ENCODE measurements around the gene ADAMTSL3.

ADAMTSL3 gene

GRCh38 chr15:83616840-83617239, 37.1 kb upstream of the ADAMTSL3 start:
- Histone ChIP-seq H3K9ac (ENCODE audit: low read depth, low read length, poor library complexity, severe bottlenecking) (no peak overlapping the region), H3K4me1 (ENCODE audit: insufficient read depth, low read length, poor library complexity, severe bottlenecking) (no peaks in the 10 kb centered on the region), H2AFZ (ENCODE audit: low read length) (no peak overlapping the region), H3K9me2 (replicated peaks; ENCODE audit: low read depth, low read length) (no peaks in the 10 kb centered on the region), H3F3A (ENCODE audit: low read depth) (no peaks in the 10 kb centered on the region), H3K36me3 (ENCODE audit: insufficient read depth, low read length) (no peaks in the 10 kb centered on the region), H3K9me3 (ENCODE audit: insufficient read depth, low read depth, low read length) (peaks cover 3% of the 10 kb centered on the region; the same call in 1 of the 2 replicates), H4K20me1 (ENCODE audit: insufficient read depth, low read length, poor library complexity, severe bottlenecking) (no peaks in the 10 kb centered on the region), H3K79me2 (ENCODE audit: insufficient read depth, low read length) (no peaks in the 10 kb centered on the region), H3K4me2 (ENCODE audit: low read depth, low read length, poor library complexity, severe bottlenecking) (no peak overlapping the region), H3K27me3 (ENCODE audit: insufficient read depth, low read length, poor library complexity, severe bottlenecking) (no peaks in the 10 kb centered on the region), H3K4me3 (ENCODE audit: low read length, poor library complexity, severe bottlenecking) (no peak overlapping the region)
- TF ChIP-seq CTCF (conservative IDR thresholded peaks at IDR 0.05; ENCODE audit: low read length): no peak
- no peak for TF ChIP-seq EZH2phosphoT487 (IDR thresholded peaks at IDR 0.05; ENCODE audit: borderline replicate concordance)

GRCh38 chr15:83626171-83626802, 27.6 kb upstream of the ADAMTSL3 start:
- Histone ChIP-seq H3K36me3 (ENCODE audit: insufficient read depth, low read length) (no peaks in the 10 kb centered on the region), H3K4me3 (ENCODE audit: low read length, poor library complexity, severe bottlenecking) (no peak overlapping the region), H3F3A (ENCODE audit: low read depth) (no peaks in the 10 kb centered on the region), H3K9me3 (ENCODE audit: insufficient read depth, low read depth, low read length) (no peaks in the 10 kb centered on the region), H3K27me3 (ENCODE audit: insufficient read depth, low read length, poor library complexity, severe bottlenecking) (no peaks in the 10 kb centered on the region), H4K20me1 (ENCODE audit: insufficient read depth, low read length, poor library complexity, severe bottlenecking) (no peaks in the 10 kb centered on the region), H3K9me2 (replicated peaks; ENCODE audit: low read depth, low read length) (no peaks in the 10 kb centered on the region), H3K4me1 (ENCODE audit: insufficient read depth, low read length, poor library complexity, severe bottlenecking) (no peaks in the 10 kb centered on the region), H2AFZ (ENCODE audit: low read length) (no peak overlapping the region), H3K4me2 (ENCODE audit: low read depth, low read length, poor library complexity, severe bottlenecking) (no peak overlapping the region), H3K79me2 (ENCODE audit: insufficient read depth, low read length) (no peaks in the 10 kb centered on the region), H3K9ac (ENCODE audit: low read depth, low read length, poor library complexity, severe bottlenecking) (no peak overlapping the region)
- TF ChIP-seq EZH2phosphoT487 (IDR thresholded peaks at IDR 0.05; ENCODE audit: borderline replicate concordance) (no peak), CTCF (conservative IDR thresholded peaks at IDR 0.05; ENCODE audit: low read length) (no peak)

GRCh38 chr15:83631534-83631933, 22.4 kb upstream of the ADAMTSL3 start:
- Histone ChIP-seq H3K4me3 (ENCODE audit: low read length, poor library complexity, severe bottlenecking) (no peak overlapping the region), H3K9ac (ENCODE audit: low read depth, low read length, poor library complexity, severe bottlenecking) (no peak overlapping the region), H4K20me1 (ENCODE audit: insufficient read depth, low read length, poor library complexity, severe bottlenecking) (no peaks in the 10 kb centered on the region), H3K27me3 (ENCODE audit: insufficient read depth, low read length, poor library complexity, severe bottlenecking) (no peaks in the 10 kb centered on the region), H3K79me2 (ENCODE audit: insufficient read depth, low read length) (no peaks in the 10 kb centered on the region), H3F3A (ENCODE audit: low read depth) (no peaks in the 10 kb centered on the region), H2AFZ (ENCODE audit: low read length) (no peak overlapping the region), H3K9me2 (replicated peaks; ENCODE audit: low read depth, low read length) (no peaks in the 10 kb centered on the region), H3K4me1 (ENCODE audit: insufficient read depth, low read length, poor library complexity, severe bottlenecking) (no peaks in the 10 kb centered on the region), H3K9me3 (ENCODE audit: insufficient read depth, low read depth, low read length) (no peaks in the 10 kb centered on the region; the same call in 1 of the 2 replicates), H3K36me3 (ENCODE audit: insufficient read depth, low read length) (no peaks in the 10 kb centered on the region), H3K4me2 (ENCODE audit: low read depth, low read length, poor library complexity, severe bottlenecking) (no peak overlapping the region)
- TF ChIP-seq CTCF (conservative IDR thresholded peaks at IDR 0.05; ENCODE audit: low read length): no peak
- TF ChIP-seq EZH2phosphoT487 (IDR thresholded peaks at IDR 0.05; ENCODE audit: borderline replicate concordance): no peak
